ENCODE measurements around the gene NR2F2. TPM values are rescaled to one million over a fixed set of nuclear protein-coding genes. Genes with fewer than 3 reads are reported as not detected.

NR2F2 gene
- total RNA-seq, 4 donors from 2014 or later, result 4.3 to 14.6 (median 9.3) TPM

DNA sequence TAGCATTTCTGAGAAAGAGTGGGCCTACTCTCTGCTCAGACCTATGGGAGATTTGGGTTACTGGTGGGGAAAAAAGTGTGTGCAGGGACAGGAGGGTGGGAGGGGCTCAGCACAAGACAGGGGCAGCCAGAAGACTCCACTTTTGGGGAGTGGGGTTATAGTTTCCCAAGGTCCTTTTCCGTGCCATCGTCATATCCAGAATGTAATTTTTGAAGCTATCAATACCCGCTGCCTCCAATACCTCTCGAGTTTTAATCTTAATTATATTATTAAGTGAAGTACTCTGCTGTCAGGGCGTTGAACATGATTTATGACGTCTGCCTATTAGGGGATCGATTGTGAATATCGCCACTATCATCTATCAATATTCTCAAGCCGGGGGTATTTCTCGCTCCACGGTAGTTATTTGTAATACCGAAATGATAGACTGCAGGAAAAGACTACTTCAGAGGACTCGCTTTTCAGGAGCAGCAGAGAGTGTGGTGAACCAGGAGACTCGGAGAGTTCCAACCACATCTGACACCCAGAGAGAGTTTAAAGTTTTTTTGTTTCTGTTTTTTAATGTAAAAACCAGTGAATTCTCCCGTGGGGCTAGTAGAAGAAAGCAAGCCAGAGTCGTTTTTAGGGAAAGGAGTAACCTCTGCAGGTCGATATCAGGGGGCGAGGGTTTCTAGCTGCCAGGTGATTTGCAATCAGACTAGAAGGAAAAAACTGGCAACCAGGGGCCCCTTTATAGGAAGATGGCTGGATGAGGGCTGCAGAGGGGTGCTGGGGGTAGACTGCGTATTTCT lies 20.6 kb downstream of the NR2F2 start:
- no peak for TF ChIP-seq POLR2A (IDR thresholded peaks at IDR 0.05)
- TF ChIP-seq, protein P1, sequence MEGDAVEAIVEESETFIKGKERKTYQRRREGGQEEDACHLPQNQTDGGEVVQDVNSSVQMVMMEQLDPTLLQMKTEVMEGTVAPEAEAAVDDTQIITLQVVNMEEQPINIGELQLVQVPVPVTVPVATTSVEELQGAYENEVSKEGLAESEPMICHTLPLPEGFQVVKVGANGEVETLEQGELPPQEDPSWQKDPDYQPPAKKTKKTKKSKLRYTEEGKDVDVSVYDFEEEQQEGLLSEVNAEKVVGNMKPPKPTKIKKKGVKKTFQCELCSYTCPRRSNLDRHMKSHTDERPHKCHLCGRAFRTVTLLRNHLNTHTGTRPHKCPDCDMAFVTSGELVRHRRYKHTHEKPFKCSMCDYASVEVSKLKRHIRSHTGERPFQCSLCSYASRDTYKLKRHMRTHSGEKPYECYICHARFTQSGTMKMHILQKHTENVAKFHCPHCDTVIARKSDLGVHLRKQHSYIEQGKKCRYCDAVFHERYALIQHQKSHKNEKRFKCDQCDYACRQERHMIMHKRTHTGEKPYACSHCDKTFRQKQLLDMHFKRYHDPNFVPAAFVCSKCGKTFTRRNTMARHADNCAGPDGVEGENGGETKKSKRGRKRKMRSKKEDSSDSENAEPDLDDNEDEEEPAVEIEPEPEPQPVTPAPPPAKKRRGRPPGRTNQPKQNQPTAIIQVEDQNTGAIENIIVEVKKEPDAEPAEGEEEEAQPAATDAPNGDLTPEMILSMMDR (IDR thresholded peaks at IDR 0.05 in 4 of 5, conservative IDR thresholded peaks at IDR 0.05 in 1 of 5), result no peak
- in situ Hi-C loops (cut with MboI; ENCODE audit: low sequenced_read_pairs in 4 of 4) (loop anchor here in 3 of 4 donors (10.0 to 25.0 kb wide), 4 partner anchors 234 to 1411 kb away; no protein-coding TSS in a partner anchor), intact Hi-C loops (cut with DNase I; ENCODE audit: low total_unique reads) (no loop called here)
- DNase-seq (no peak), ATAC-seq (no peak)
- Histone ChIP-seq H3K4me1 (peaks cover 1 to 3% of the 10 kb centered on the region in 2 donors), H3K9me3 (no peaks in the 10 kb centered on the region), H3K27me3 (peaks cover 0 to 12% (median 3%) of the 10 kb centered on the region in 3 donors), H3K4me3 (no peak overlapping the region), H3K36me3 (no peaks in the 10 kb centered on the region), H3K27ac (peak overlapping the region; percentile 56 to 96 (median 94))

DNA sequence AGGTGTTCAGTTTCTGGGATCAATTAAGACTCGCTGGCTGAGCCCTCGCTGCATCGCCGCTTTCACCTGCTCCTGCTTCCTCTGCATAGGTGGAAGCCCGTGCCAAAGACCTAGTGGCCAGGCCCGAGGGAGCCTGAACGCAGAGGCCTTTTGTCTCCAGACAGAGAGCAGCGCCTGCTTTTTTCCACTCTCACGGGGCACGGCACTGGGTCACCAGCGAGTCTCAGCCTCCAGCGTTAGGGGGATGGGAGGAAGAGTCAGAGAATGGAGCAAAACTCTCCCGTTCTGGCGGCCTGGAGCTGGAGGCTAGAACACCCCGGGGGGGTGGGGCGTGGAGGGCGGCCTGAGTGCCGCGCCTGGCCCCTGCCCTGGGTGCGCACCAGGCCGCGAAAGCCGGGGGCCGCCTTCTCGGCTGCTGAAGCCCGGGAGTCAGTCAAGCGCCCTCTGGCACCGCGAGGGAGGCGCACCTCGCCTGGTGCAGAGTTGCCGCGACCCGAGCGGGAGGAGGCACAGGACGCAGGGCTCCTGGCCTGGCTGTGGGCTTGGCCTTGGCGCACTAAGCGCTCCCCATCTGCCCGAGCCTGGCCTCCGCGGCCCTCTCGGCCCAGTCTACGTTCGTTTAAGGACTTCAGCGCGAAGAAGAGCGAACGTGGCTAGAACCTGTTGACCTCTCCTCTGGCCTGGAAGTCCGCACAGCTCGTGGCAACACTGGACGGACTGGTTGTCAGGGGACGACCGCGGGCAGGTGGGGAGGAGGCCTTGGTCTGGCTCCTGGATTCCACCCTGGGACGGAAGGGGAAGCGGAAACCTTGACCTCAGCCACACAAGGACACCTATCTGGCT lies 21.5 kb downstream of the NR2F2 start:
- Histone ChIP-seq H3K9me3 (no peaks in the 10 kb centered on the region), H3K27me3 (peaks cover 0 to 18% (median 4%) of the 10 kb centered on the region in 3 donors), H3K4me1 (peaks cover 5 to 7% of the 10 kb centered on the region in 2 donors), H3K4me3 (peak overlapping the region in 1 of 4 donors; percentile 14), H3K27ac (peak overlapping the region; percentile 56 to 96 (median 94)), H3K36me3 (no peaks in the 10 kb centered on the region)
- in situ Hi-C loops (cut with MboI; ENCODE audit: low sequenced_read_pairs in 4 of 4), result loop anchor here in 3 of 4 donors (10.0 to 25.0 kb wide), 4 partner anchors 233 to 1410 kb away; no protein-coding TSS in a partner anchor
- intact Hi-C loops (cut with DNase I; ENCODE audit: low total_unique reads), result no loop called here
- no peak for ATAC-seq
- no peak for DNase-seq
- TF ChIP-seq POLR2A (IDR thresholded peaks at IDR 0.05), result no peak
- TF ChIP-seq, protein P1 (IDR thresholded peaks at IDR 0.05 in 4 of 5, conservative IDR thresholded peaks at IDR 0.05 in 1 of 5), result no peak

DNA sequence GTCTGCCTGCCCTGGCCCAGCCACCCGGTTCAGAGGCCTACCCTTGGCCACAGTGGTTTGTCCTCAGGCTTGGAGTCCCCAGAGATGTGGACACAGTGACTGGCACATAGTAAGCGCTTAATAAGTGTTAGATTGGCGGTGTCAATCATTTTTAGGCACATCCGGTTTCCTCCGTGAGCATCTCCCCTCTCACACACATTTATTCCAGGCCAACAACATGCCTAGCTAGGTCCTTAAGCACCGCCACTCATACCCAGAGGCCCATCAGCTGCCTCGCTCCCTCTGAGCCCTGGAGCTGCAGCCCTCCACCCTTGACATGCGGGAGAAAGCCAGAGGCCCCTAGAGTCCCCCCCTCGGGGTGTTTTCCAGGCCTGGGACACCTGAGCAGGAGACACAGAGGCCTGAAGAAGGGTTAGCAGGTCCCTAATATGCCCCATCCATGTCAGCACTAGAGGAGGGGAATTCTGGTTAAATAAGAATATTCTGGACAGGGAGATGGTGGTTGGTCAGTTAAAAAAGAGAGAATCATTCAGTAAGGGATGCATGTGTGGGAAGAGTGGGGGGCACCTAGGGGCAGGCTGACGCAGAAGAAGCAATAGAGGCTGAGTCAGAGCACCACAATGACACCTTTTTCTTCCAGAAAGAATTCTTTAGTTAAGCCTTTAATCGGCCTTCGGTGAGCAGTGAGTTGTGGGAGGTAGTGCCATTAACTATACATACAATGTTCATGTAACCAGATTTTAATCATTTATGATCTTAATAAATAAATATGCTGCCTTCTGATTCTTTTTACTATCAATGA lies 22.3 kb downstream of the NR2F2 start:
- H3K27ac ChIP-seq, result peak overlapping the region; percentile 56 to 96 (median 94)
- intact Hi-C loops (cut with DNase I; ENCODE audit: low total_unique reads), result no loop called here
- in situ Hi-C loops (cut with MboI; ENCODE audit: low sequenced_read_pairs in 4 of 4), result loop anchor here in 3 of 4 donors (10.0 to 25.0 kb wide), 4 partner anchors 232 to 1409 kb away; no protein-coding TSS in a partner anchor
- H3K9me3 ChIP-seq, result no peaks in the 10 kb centered on the region
- no peaks in the 10 kb centered on the region for H3K36me3 ChIP-seq
- peaks cover 7 to 13% of the 10 kb centered on the region in 2 donors for H3K4me1 ChIP-seq
- no peak for DNase-seq
- no peak overlapping the region for H3K4me3 ChIP-seq
- no peak for ATAC-seq
- peaks cover 2 to 22% (median 10%) of the 10 kb centered on the region in 3 donors for H3K27me3 ChIP-seq
- TF ChIP-seq, protein P1 (IDR thresholded peaks at IDR 0.05 in 4 of 5, conservative IDR thresholded peaks at IDR 0.05 in 1 of 5), result no peak
- no peak for TF ChIP-seq POLR2A (IDR thresholded peaks at IDR 0.05)

DNA sequence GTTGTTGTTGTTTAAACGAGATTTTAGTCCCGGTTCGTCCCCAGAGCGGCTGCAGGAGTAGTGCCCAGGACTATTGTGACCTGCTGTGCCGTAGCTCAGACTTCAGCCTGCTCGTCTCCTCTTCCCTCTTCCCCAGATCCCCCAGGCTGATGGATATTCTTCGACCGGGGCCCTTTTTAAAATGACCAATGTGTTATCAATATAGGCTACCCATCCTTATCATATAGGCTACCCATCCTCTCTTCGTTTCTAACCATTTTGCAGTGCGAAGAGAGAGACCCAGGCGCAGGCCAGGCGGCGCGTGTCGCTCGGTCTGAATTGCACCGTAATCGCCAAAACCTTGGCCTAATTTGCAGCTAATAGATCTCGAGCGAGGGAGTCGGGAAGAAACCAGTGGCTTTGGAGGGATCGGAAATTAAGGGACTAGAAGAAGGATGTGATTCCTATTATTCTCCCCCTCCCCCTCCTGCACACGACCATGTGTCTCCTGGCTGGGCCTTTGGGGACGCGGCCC lies 23.0 kb downstream of the NR2F2 start:
- TF ChIP-seq POLR2A (IDR thresholded peaks at IDR 0.05), result peak in 1 of 2 donors; percentile 13
- TF ChIP-seq, protein P1 (IDR thresholded peaks at IDR 0.05 in 4 of 5, conservative IDR thresholded peaks at IDR 0.05 in 1 of 5), result no peak
- intact Hi-C loops (cut with DNase I; ENCODE audit: low total_unique reads) (no loop called here), in situ Hi-C loops (cut with MboI; ENCODE audit: low sequenced_read_pairs in 4 of 4) (loop anchor here in 3 of 4 donors (10.0 to 25.0 kb wide), 4 partner anchors 231 to 1409 kb away; no protein-coding TSS in a partner anchor)
- ATAC-seq (no peak), DNase-seq (no peak)
- H3K4me3 ChIP-seq, result peak overlapping the region; percentile 66 to 79 (median 72)
- H3K27me3 ChIP-seq, result peaks cover 9 to 29% (median 17%) of the 10 kb centered on the region in 3 donors
- peak overlapping the region; percentile 73 to 96 (median 94) for H3K27ac ChIP-seq
- H3K9me3 ChIP-seq, result no peaks in the 10 kb centered on the region
- peaks cover 7 to 14% of the 10 kb centered on the region in 2 donors for H3K4me1 ChIP-seq
- no peaks in the 10 kb centered on the region for H3K36me3 ChIP-seq
